GM19372 (cell line): ENCODE results near the gene SLC25A30.
"Not testable (repeated sequence)": the region's sequence is repeated elsewhere in the genome, so short reads cannot be mapped to it uniquely, and the experiment has no call there.

Experiments used
- ATAC-seq: cut with Tn5 transposase; IDR thresholded peaks from one replicate; pipeline ENCODE4 v1.9.1; 2021; ENCODE audit warnings: mild to moderate bottlenecking, low read depth, moderate library complexity; ENCODE audit not compliant: unreplicated experiment

Gene SLC25A30

DNA sequence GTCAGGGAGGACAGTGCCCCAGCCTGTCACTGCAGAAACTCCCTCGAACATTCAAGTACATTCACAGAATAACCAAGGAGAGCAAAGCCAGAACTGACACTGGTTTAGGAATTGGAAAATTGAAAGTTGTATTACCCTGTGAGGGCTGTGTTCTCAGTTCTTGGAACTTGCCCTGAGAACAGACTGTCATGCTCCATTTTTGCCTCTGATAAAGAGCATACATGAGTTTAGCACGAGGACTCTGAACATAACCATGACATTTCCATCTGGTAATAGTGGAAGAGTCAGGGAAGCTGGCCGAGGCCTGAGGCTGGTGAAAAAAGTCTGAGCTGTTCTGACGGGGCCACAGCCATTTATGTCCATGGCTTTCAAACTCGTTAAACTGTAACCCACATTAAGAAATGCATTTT is 15.2 kb upstream of the SLC25A30 start:
- ATAC-seq = no peak

DNA sequence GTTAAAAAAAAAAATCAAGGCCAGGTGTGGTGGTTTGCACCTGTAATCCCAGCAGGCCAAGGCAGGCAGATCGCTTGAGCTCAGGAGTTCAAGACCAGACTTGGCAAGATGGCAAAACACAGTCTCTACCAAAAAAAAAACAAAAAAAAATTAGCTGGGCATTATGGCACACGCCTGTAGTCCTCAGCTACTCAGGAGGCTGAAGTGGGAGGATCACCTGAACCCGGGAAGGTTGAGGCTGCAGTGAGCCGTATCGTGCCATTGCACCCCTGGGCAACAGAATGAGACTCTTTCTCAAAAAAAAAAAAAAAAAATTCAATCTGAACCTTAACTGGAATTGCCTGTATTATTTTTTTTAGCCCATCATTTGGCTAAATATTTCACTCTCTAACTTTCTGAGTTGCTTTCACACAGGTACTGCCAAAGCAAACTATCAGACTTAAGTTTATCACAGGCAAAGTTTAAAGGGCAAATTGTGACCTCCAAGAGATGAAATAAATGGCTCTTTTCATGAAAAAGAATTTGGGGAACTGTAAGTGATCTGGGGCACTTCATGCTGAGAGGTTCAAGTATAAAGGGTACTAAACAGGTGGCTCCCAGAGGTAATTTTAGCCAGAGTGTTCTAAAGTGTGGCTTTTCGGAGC is 14.7 kb upstream of the SLC25A30 start:
- no peak for ATAC-seq

DNA sequence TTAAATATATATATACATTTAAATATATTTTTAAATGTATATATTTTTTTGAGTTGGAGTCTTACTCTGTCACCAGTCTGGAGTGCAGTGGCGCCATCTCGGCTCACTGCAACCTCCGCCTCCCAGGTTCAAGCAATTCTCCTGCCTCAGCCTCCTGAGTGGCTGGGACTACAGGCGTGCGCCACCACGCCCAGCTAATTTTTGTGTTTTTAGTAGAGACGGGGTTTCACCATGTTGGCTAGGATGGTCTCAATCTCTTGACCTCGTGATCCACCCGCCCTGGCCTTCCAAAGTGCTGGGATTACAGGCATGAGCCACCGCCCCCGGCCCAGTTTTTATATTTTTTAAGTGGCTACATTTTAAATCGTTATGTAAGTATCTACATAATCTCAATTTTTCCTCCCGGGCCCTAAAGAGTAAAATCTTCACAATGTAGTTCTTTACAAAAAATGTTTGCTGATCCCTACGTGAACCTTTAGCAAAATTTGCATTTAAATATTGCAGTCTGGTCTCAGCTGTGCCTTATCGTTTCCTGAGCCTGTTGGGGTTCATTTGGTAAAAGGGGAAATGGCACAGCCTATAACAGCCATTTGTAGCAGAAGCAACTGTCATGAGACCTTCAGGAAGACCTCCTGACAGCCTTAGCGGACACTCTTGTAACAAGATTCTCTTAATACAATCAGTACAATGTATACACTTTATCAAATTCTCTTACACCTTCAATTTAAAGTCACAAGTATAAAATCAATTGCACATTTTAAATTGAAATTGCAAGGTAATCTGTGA is 8.1 kb upstream of the SLC25A30 start:
- ATAC-seq = not testable (repeated sequence)

DNA sequence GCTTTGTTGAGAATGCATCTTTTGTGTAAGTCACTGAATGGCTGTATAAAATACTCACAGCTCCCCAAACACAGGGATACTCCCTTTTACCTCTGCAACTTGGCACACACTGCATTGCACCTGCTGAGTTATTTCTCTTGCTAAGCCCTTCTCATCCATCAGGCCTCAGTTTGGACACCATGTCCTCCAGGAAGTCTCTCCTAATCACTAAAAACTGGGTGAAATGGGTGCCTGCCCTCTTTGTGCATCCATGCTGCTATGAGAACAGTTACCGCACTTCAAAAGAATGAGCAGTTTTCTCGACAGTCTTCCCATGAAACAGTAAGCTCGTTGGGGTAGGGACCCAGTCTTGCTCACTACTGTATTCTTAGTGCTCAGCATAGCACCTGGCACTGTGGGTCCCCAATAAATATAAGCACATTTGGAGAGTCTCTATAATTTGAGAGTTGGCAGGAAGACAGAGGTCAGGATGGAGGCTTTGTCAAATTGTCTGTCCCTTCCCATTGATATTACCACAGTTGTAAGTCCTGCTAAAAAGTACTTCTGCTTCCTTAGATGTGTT is 4.6 kb upstream of the SLC25A30 start:
- ATAC-seq = no peak

DNA sequence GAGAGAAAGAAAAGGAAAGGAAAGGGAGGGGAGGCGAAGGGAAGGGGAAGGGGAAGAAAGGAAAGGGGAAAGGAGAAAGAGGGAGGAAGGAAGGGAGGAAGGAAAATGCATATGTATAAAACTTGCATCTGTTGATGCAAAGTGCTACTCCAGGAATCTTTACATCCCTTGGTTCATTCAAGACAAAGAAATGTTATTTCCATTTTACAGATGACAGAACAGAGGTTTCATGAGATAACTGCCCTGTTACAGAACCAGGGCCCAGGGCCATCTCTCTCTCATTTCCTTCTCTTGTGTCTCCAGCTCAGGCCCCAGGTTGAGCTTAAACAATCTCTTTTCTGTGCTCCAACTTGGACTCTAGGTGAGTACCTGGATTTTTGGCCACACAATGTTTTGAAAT is 1.8 kb upstream of the SLC25A30 start:
- ATAC-seq = no peak

DNA sequence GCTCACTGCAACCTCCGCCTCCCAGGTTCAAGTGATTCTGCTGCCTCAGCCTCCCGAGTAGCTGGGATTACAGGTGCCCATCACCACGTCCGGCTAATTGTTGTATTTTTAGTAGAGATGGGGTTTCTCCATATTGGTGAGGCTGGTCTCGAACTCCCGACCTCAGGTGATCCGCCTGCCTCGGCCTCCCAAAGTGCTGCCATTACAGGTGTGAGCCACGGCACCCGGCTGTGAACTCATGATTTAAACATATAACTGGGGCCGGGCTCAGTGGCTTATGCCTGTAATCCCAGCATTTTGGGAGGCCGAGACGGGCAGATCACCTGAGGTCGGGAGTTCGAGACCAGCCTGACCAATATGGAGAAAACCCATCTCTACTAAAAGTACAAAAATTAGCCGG is 1.2 kb upstream of the SLC25A30 start:
- ATAC-seq = not testable (repeated sequence)

DNA sequence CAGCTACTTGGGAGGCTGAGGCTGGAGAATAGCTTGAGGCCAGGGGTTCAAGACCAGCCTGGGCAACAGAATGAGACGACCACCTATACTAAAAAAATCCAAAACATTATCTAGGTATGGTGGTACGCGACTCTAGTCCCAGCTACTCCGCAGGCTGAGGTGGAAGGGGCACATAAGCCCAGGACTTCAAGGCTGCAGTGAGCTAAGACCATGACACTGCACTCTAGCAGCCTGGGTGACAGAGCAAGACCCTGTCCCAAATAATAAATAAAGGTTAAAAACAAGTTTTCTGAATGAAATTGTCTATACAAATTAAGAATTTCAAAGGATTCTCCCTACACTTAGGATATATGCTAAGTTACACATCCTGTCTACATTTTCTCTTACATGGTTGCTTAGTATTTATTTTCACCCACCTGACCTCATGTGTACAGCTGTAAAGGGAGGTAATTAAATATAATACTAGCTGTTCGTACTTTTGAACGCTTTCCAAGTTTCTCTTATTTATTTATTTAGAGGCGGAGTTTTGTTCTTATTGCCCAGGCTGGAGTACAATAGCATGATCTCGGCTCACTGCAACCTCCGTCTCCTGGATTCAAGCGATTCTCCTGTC is 1.6 kb downstream of the SLC25A30 start:
- no peak for ATAC-seq

DNA sequence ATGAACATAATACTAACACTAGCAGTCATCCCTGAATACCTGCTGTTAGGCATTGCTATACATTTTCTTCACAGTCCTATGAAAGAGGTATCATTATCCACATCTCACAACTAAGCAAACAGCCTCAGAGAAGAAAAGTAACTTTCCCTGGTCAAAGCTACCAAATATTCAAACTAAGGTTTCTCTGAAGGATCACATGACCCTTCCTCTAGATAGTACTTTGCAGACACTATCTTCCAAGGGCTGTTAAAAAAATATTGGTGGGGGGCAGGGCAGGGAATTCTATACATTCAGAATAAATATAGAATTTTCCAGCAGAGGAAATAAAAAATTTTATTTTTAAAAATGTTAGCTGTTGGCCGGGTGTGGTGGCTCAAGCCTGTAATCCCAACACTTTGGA is 3.1 kb downstream of the SLC25A30 start:
- no peak for ATAC-seq

DNA sequence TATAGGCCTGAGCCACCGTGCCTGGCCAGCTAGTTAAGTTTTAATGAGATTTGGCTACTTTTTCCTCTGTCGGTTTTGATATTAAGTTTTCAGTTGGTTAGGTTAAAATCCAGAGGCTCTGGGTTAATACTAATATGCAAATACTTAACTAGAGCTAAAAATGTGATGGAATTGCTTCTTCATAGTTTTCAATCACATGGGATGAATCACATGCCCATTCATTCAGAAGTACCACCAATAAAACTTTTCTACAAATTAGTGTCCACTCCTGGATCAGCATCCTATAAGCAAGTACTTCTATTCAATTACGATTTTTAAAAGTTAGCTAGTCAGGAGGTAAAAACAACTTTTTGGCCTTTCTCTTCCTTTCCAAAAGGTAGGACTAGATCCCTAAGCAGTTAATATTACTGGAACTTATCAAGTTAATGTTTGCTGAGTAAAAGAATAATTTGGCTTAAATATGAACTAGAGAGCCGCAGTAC is 4.3 kb downstream of the SLC25A30 start:
- ATAC-seq = no peak

DNA sequence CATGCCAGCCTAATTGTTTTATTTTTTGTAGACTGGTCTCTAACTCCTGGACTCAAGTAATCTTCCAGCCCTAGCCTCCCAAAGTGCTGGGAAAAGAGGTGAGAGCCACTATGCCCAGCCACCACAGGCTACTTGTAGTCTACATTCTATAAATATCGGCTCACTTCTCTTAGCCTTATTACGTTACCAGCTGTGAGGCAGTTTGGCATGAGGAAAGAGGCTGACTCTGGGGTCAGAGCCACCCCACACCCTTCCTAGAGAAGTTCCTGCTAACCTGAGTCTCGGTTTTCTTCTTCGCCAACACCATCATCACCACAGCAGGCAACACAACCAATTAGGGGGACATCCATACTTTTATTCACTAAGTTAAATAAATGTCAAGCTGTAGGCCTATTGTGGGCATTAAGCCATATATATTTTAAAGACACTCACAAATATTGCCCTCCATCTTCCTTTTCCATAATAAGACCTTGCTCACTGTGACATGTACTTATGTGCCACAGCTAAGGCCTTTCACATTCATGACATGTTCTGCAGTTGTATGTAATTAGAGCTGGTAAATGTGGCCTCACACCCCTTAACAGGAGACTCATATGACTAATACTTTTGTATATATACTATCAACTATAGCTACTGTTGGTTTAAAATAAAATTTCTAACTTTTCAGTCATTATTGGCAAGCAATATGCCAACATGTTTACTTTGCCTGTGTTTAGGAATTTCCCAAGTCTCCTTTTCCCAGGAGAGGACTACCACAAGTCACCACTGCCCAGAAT is 5.7 kb downstream of the SLC25A30 start:
- no peak for ATAC-seq

DNA sequence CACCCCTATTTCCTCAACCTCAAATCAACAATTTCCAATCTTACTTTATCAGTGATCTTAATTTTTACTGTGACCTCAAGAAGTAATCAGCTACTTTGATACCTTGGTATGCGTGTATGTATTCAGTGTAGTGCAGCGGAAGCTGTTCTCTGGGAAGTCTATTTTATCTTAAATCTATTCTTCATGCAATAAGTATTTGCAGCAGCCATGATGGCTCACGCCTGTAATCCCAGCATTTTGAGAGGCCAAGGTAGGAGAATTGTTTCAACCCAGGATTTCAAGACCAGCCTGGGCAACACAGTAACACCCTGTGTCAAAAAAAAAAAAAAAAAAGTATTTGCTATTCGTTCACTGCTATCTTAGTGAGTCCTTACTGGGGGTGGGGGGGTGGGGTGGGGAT is 6.5 kb downstream of the SLC25A30 start:
- no peak for ATAC-seq

DNA sequence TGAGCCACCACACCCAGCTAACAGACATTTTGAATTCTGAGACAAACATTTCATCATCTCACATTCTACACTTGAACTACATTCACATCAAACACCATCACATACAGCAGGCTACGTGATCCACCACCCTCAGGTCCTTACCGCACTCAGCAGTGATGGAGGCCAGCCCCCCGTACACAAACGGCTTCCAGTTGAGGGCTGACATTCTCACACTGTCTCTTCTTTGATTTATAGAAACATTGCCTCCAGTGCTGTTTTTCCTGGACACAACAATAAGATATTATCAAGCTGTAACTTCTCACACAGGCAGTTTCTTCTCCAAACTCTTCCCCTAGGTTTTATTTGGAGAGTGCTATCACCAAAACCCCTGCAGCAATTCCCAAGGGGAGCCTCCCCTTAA is 7.0 kb downstream of the SLC25A30 start:
- ATAC-seq = no peak

DNA sequence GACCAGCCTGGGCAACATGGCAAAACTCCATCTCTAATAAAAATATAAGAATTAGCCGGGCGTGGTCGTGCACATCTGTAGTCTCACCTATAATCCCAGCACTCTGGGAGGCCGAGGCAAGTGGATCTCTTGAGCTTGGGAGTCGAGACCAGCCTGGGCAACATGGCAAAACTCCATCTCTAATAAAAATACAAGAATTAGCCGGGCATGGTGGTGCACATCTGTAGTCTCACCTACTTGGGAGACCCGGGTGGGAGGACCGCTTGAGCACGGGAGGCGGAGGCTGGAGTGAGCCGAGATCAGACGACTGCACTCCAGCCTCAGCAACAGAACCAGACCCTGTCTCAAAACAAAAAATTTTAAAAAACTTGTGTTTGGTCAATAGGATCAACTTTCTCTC is 7.7 kb downstream of the SLC25A30 start:
- ATAC-seq = no peak

DNA sequence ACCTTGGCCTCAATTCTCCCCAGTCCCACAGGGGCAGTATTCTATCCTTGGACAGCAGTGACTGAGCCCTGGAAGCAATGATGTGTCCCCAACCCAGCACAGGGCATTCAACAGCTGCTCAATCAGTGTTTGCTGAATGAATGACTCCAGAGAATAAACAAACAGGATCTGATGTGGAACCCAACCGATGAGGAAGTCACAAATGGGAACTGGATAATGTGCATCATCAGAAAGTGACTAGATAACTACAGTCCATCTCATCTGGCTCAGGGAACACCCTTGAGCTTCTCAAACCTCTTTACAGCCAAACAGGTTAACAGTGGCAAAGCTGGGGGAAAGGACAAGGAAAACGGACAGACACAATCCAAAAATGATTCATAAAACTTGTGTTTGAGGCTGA is 8.2 kb downstream of the SLC25A30 start:
- ATAC-seq = no peak

DNA sequence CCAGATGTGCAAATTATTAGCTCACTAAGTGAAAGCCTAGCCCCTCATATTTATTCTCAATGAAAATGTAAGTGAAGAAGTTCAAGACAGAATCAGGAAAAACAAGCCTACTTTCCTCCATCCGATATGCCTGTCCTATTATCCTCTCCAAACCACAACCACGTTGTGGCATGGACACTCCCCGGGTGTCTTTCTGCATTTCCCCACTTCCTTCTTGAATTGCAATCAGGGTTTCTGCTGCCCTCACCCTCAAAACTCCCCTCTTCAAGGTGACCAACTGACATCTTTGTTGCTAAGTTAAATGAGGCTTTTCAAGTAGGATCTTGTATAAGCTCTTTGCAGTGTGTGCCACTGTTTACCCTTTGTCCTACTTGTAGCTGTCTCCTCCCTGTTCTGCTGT is 11.8 kb downstream of the SLC25A30 start:
- no peak for ATAC-seq

DNA sequence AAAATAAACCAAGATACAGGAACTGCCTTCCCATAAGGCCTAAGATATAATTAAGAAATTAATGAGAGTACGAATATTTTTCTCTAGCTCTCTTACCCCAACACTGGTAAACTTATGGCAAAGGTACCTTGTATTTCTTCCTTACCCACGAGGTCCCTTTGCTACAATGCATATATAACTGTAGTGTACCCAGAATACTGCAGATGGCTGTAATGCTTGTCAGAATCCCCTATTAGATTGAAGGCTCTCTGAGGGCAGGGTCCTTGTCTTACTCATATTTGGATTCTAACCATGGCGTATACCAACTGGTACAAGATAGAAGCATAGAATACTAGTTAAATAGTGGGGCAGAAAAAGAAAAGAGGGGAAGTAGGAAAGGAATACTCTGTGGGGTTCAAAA is 15.1 kb downstream of the SLC25A30 start:
- ATAC-seq = no peak

DNA sequence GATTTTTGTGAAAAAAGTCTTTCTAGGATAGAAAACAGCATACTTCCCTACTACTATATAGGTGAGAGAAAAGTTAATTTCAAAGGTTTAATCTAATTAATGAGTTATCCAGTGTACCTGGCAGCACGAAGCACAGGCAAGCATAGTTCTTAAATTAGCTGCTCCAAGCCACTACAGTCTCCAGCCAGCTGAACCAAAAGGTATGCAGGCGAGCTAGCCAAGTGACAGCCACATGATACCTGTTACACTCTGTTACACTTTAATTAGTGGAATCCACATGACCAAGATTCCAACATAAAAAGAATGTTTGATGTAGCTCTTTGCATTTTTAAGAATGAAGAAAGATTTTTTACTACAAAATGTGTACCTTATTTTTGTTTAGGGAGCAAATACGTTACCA is 15.5 kb downstream of the SLC25A30 start:
- ATAC-seq = no peak

DNA sequence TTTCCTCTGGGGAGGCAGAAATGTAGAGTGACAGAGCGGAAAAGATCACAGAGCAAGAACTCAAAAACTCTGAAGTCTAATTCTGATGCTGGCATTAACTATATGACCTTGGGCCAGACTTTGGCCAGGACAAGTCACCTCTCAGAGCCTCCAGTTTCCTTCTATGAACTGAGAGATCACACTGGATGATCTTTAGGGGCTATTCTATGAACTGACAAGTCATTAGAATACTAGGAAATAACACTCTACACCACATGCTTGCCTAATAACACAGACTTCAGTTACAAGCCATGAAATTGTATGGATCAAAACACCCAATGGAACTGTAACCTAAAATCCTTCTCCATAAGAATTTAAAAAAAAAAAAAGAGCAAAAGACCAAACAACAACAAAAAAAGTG is 16.9 kb downstream of the SLC25A30 start:
- no peak for ATAC-seq

DNA sequence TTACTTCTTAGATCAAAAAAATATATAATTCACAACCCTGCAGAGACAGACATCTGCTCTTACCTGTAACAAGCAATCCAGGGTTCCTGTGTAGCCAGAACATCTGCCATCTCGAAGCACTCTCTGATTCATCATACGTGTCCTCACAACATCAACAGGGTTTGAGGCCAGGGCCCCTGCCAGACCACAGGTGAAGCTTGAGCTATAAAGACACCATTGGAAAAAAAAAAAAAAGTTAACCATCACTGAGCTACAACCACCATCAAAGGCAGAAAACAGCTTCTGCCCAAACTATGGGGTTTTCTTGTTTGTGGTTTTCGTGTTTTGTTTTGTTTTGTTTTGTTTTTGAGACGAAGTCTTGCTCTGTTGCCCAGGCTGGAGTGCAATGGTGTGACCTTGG is 19.3 kb downstream of the SLC25A30 start:
- no peak for ATAC-seq

DNA sequence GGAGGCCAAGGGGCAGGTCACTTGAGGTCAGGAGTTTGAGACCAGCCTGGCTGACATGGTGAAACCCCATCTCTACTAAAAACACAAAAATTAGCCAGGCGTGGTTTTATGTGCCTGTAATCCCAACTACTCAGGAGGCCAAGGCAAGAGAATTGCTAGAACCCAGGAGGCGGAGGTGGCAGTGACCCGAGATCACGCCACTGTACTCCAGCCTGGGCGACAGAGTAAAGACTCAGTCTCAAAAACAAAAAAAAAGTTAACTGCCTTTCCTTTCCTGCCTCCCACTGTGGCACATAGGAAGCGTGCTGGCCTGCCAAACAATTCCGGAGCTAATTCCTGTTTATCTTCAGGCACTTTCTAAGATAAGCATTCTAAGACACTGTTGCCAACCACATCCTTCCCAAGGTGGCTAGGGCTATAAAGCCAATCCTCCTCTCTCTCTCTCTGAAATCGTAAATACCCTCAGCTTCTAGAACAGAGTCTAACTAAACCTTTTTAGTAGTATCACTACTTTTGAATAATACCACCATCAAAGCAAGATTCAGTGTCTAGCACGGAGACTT is 21.6 kb downstream of the SLC25A30 start:
- no peak for ATAC-seq
